Occipital lobe (tissue), 2 donors: ENCODE results near the gene KCTD6. TPM values are rescaled to one million over a fixed set of nuclear protein-coding genes. Genes with fewer than 3 reads are reported as not detected.
A peak's percentile ranks its signal among the peaks of the same experiment; 100 is the strongest.

Experiments used
- DNase-seq: peaks from one replicate; lab custom pipeline; 2025; lab: John Stamatoyannopoulos, UW
- total RNA-seq: library from RNA; depleted of rRNA; stranded (reverse); fragments of >200 nt; gene quantifications from one replicate; pipeline ENCODE4 v1.2.3, GENCODE V29; 2014

The KCTD6 gene
- total RNA-seq: 31.7 TPM

- peak; percentile 83 for DNase-seq
These were observed at the start of gene KCTD6 for GRCh38 chr3:58491506-58492402. TSS of gene KCTD6 (plus strand) at chr3:58492096. CDS start at chr3:58498756, 6,660 bp downstream.

- DNase-seq: no peak
These were observed 39.7 kb upstream of the KCTD6 start for GRCh38 chr3:58452176-58452575.

GRCh38 chr3:58459160-58459559, 32.7 kb upstream of the KCTD6 start:
- no peak for DNase-seq

GRCh38 chr3:58462829-58463180, 29.1 kb upstream of the KCTD6 start:
- DNase-seq: no peak

- peak; percentile 70 for DNase-seq
These were observed 28.5 kb upstream of the KCTD6 start for GRCh38 chr3:58463181-58463941.

GRCh38 chr3:58463942-58464271, 28.0 kb upstream of the KCTD6 start:
- no peak for DNase-seq

- no peak for DNase-seq
These were observed 27.0 kb upstream of the KCTD6 start for GRCh38 chr3:58464866-58465265.

GRCh38 chr3:58466899-58467563, 24.9 kb upstream of the KCTD6 start:
- no peak for DNase-seq

- no peak for DNase-seq
These were observed 22.8 kb upstream of the KCTD6 start for GRCh38 chr3:58469096-58469495.

GRCh38 chr3:58470363-58471024, 21.4 kb upstream of the KCTD6 start:
- DNase-seq: no peak

GRCh38 chr3:58471025-58471887, 20.6 kb upstream of the KCTD6 start:
- DNase-seq: no peak

GRCh38 chr3:58473275-58473674, 18.6 kb upstream of the KCTD6 start:
- no peak for DNase-seq

GRCh38 chr3:58474348-58474911, 17.5 kb upstream of the KCTD6 start:
- no peak for DNase-seq

GRCh38 chr3:58474967-58475578, 16.8 kb upstream of the KCTD6 start:
- DNase-seq: no peak

GRCh38 chr3:58478781-58479180, 13.1 kb upstream of the KCTD6 start:
- DNase-seq: no peak

GRCh38 chr3:58480309-58480708, 11.6 kb upstream of the KCTD6 start:
- DNase-seq: no peak

- no peak for DNase-seq
These were observed 8.8 kb upstream of the KCTD6 start for GRCh38 chr3:58482917-58483636.

- no peak for DNase-seq
These were observed 7.7 kb upstream of the KCTD6 start for GRCh38 chr3:58484045-58484721.

- DNase-seq: no peak
These were observed 7.2 kb upstream of the KCTD6 start for GRCh38 chr3:58484722-58485069.
